ENCODE results near the gene PITPNM1.
"Not testable (repeated sequence)": the region's sequence is repeated elsewhere in the genome, so short reads cannot be mapped to it uniquely, and the experiment has no call there.

GRCh38 chr11:67476692-67477091 lies 28.5 kb downstream of the PITPNM1 start:
- TF ChIP-seq EZH2phosphoT487 (IDR thresholded peaks at IDR 0.05; ENCODE audit: insufficient read depth, low read depth); EZH2 (IDR thresholded peaks at IDR 0.05; ENCODE audit: insufficient read depth, poor library complexity, severe bottlenecking): not testable (repeated sequence)
